ENCODE measurements around the gene RPS25. TPM values are rescaled to one million over a fixed set of nuclear protein-coding genes. Genes with fewer than 3 reads are reported as not detected.
"Not testable (repeated sequence)": the region's sequence is repeated elsewhere in the genome, so short reads cannot be mapped to it uniquely, and the experiment has no call there.

RPS25 gene
- total RNA-seq, 4 donors from 2014 or later: 220 to 1,105 (median 540) TPM

GRCh38 chr11:119024430-119025098 lies 6.4 kb upstream of the RPS25 start:
- in situ Hi-C loops (cut with MboI; ENCODE audit: low pct_ligation_motif_present in 1 of 4, low pct_unique_long_range_greater_than_20kb in 1 of 4, low sequenced_read_pairs in 3 of 4): no loop called here
- H3K9me3 ChIP-seq: no peaks in the 10 kb centered on the region
- no peak for DNase-seq
- peaks cover 19 to 76% (median 59%) of the 10 kb centered on the region in 4 donors for H3K4me1 ChIP-seq
- peaks cover 0 to 10% (median 2%) of the 10 kb centered on the region in 4 donors for H3K36me3 ChIP-seq
- no peak for TF ChIP-seq EP300 (IDR thresholded peaks at IDR 0.05; ENCODE audit: low read depth)
- TF ChIP-seq POLR2AphosphoS5 (IDR thresholded peaks at IDR 0.05): no peak
- TF ChIP-seq POLR2A (IDR thresholded peaks at IDR 0.05): no peak
- no peak for TF ChIP-seq CTCF (IDR thresholded peaks at IDR 0.05)
- H3K4me3 ChIP-seq: no peak overlapping the region
- intact Hi-C loops (cut with DNase I; ENCODE audit: low total_unique reads): no loop called here
- WGBS, 2 donors (ENCODE audit: low coverage in 1 of 2): 59 to 76% methylated on average over 6 to 15 of the region's 15 CpGs
- peak overlapping the region in 1 of 4 donors; percentile 19 for H3K27ac ChIP-seq
- no peaks in the 10 kb centered on the region for H3K27me3 ChIP-seq

GRCh38 chr11:119023741-119024140 lies 5.6 kb upstream of the RPS25 start:
- in situ Hi-C loops (cut with MboI; ENCODE audit: low pct_ligation_motif_present in 1 of 4, low pct_unique_long_range_greater_than_20kb in 1 of 4, low sequenced_read_pairs in 3 of 4): no loop called here
- intact Hi-C loops (cut with DNase I; ENCODE audit: low total_unique reads): no loop called here
- TF ChIP-seq EP300 (IDR thresholded peaks at IDR 0.05; ENCODE audit: low read depth) (no peak), POLR2AphosphoS5 (IDR thresholded peaks at IDR 0.05) (no peak), CTCF (IDR thresholded peaks at IDR 0.05) (no peak), POLR2A (IDR thresholded peaks at IDR 0.05) (no peak)

DNA sequence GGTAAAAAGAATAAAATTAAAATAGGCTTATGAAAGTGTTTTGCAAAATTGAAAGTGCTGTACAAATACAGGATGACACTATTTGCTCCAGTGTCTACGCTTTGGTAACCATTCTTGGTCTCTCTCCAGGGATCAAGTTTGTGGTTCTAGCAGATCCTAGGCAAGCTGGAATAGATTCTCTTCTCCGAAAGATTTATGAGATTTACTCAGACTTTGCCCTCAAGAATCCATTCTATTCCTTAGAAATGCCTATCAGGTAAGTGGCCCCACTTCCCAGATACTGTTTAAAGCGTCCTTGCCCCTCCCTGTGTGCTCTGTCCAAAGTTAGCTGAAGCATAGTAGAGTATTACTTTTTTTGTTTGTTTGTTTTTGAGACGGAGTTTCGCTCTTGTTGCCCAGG lies 3.5 kb upstream of the RPS25 start:
- TF ChIP-seq POLR2A (IDR thresholded peaks at IDR 0.05) (no peak), CTCF (IDR thresholded peaks at IDR 0.05) (no peak), EP300 (IDR thresholded peaks at IDR 0.05; ENCODE audit: low read depth) (no peak), POLR2AphosphoS5 (IDR thresholded peaks at IDR 0.05) (no peak)
- Histone ChIP-seq H3K4me1 (peaks cover 24 to 60% (median 45%) of the 10 kb centered on the region in 4 donors), H3K27me3 (no peaks in the 10 kb centered on the region), H3K27ac (peak overlapping the region; percentile 59 to 95 (median 80)), H3K9me3 (no peaks in the 10 kb centered on the region), H3K4me3 (peak overlapping the region in 1 of 4 donors; percentile 0), H3K36me3 (peaks cover 0 to 10% (median 2%) of the 10 kb centered on the region in 4 donors)
- intact Hi-C loops (cut with DNase I; ENCODE audit: low total_unique reads): no loop called here
- WGBS, 2 donors (ENCODE audit: low coverage in 1 of 2): 58% methylated on average over 4 to 5 of the region's 5 CpGs
- no peak for DNase-seq
- in situ Hi-C loops (cut with MboI; ENCODE audit: low pct_ligation_motif_present in 1 of 4, low pct_unique_long_range_greater_than_20kb in 1 of 4, low sequenced_read_pairs in 3 of 4): no loop called here

More at GRCh38 chr11:119023741-119024140, 5.6 kb upstream of the RPS25 start:
- Histone ChIP-seq H3K27me3 (no peaks in the 10 kb centered on the region), H3K9me3 (no peaks in the 10 kb centered on the region), H3K27ac (no peak overlapping the region), H3K4me3 (no peak overlapping the region), H3K4me1 (peaks cover 19 to 72% (median 55%) of the 10 kb centered on the region in 4 donors), H3K36me3 (peaks cover 0 to 10% (median 2%) of the 10 kb centered on the region in 4 donors)
- no peak for DNase-seq

- Histone ChIP-seq H3K27me3 (no peaks in the 10 kb centered on the region), H3K36me3 (peaks cover 0 to 24% (median 8%) of the 10 kb centered on the region in 4 donors), H3K9me3 (no peaks in the 10 kb centered on the region), H3K4me1 (peaks cover 27 to 71% (median 54%) of the 10 kb centered on the region in 4 donors), H3K27ac (peak overlapping the region; percentile 88 to 96 (median 95)), H3K4me3 (peak overlapping the region in 3 of 4 donors; percentile 85 to 99 (median 88))
- intact Hi-C loops (cut with DNase I; ENCODE audit: low total_unique reads) (no loop called here), in situ Hi-C loops (cut with MboI; ENCODE audit: low pct_ligation_motif_present in 1 of 4, low pct_unique_long_range_greater_than_20kb in 1 of 4, low sequenced_read_pairs in 3 of 4) (no loop called here)
- WGBS, 2 donors (ENCODE audit: low coverage in 1 of 2): 25 to 29% methylated on average over 1 to 2 of the region's 2 CpGs
- TF ChIP-seq EP300 (IDR thresholded peaks at IDR 0.05; ENCODE audit: low read depth): no peak
- TF ChIP-seq POLR2AphosphoS5 (IDR thresholded peaks at IDR 0.05): no peak
- TF ChIP-seq POLR2A (IDR thresholded peaks at IDR 0.05): no peak
- DNase-seq: no peak
Observed at GRCh38 chr11:119019996-119020395, 1.9 kb upstream of the RPS25 start.

- H3K27me3 ChIP-seq; intact Hi-C loops (cut with DNase I; ENCODE audit: low total_unique reads); DNase-seq; H3K9me3 ChIP-seq; in situ Hi-C loops (cut with MboI; ENCODE audit: low pct_ligation_motif_present in 1 of 4, low pct_unique_long_range_greater_than_20kb in 1 of 4, low sequenced_read_pairs in 3 of 4): not testable (repeated sequence)
- Histone ChIP-seq H3K4me3 (peak overlapping the region; percentile 62 to 99 (median 86)), H3K27ac (peak overlapping the region; percentile 88 to 96 (median 95)), H3K4me1 (peaks cover 27 to 54% (median 49%) of the 10 kb centered on the region in 4 donors), H3K36me3 (peaks cover 0 to 38% (median 13%) of the 10 kb centered on the region in 4 donors)
- WGBS, 2 donors (ENCODE audit: low coverage in 1 of 2): 0 to 3% methylated on average over 6 to 10 of the region's 10 CpGs
Observed at GRCh38 chr11:119017377-119017776, 766 bp downstream of the RPS25 start.
